ENCODE results near the gene RNF224. TPM values are rescaled to one million over a fixed set of nuclear protein-coding genes. Genes with fewer than 3 reads are reported as not detected.

RNF224 gene
- total and polyA plus RNA-seq, 2 of the 13 experiments (the other 11 are each of a cell fraction or from before 2014, with no cell fraction given), result 0.09 TPM; not detected in 1

DNA sequence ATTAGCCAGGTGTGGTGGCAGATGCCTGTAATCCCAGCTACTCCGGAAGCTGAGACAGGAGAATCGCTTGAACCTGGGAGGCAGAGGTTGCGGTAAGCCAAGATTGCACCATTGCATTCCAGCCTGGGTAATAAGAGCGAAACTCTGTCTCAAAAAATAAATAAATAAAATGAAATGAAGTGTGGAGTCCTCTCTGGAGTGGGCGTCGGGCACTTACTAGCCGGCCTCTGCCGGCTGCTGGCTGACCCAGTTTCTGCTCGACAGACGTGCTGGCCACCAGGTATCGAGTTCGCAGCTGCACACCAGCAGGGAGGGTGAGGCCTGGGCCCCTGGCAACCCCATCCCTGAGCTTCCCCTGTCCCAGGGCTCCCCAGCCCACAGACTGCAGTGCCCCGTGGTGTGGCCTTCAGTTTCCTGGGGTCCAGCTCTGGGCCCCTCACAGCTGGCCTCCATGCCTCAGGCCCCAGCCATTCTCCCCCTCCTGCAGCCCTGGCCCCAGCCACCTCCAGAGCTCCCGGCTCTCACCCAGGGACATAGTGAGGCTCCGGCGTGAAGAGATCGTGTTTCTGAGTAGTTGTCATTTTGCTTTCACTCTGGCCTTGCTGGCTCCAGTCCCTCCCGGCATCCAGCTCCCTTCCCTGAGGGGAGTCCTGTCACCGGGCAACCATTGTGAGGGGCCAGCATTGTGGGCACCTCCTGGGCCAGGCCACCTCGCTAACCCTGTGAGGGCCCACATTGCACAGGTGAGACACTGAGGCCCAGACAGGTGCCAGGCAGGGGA is 20.0 kb downstream of the RNF224 start:
- 5% methylated on average over 15 of the region's 20 CpGs for WGBS (ENCODE audit: low lambda C conversion rate)
- CTCF ChIA-PET (ENCODE audit: low intra/inter-chr PET ratio, low total read pairs), result interaction anchor here (1.1 kb wide), 1 partner anchor 11 kb away, joined by 3 read pairs; no protein-coding TSS in a partner anchor
- H3K4me1 ChIP-seq (ENCODE audit: insufficient read depth, low read length), result peaks cover 86% of the 10 kb centered on the region
- TF ChIP-seq ZNF30 (CRISPR knock-in tag; IDR thresholded peaks at IDR 0.05), result no peak
- TF ChIP-seq POLR2AphosphoS2 (IDR thresholded peaks at IDR 0.05; ENCODE audit: low read depth, low read length), result no peak
- no peak for TF ChIP-seq HNRNPL (IDR thresholded peaks at IDR 0.05; ENCODE audit: low read depth, low read length)
- TF ChIP-seq, protein P1, sequence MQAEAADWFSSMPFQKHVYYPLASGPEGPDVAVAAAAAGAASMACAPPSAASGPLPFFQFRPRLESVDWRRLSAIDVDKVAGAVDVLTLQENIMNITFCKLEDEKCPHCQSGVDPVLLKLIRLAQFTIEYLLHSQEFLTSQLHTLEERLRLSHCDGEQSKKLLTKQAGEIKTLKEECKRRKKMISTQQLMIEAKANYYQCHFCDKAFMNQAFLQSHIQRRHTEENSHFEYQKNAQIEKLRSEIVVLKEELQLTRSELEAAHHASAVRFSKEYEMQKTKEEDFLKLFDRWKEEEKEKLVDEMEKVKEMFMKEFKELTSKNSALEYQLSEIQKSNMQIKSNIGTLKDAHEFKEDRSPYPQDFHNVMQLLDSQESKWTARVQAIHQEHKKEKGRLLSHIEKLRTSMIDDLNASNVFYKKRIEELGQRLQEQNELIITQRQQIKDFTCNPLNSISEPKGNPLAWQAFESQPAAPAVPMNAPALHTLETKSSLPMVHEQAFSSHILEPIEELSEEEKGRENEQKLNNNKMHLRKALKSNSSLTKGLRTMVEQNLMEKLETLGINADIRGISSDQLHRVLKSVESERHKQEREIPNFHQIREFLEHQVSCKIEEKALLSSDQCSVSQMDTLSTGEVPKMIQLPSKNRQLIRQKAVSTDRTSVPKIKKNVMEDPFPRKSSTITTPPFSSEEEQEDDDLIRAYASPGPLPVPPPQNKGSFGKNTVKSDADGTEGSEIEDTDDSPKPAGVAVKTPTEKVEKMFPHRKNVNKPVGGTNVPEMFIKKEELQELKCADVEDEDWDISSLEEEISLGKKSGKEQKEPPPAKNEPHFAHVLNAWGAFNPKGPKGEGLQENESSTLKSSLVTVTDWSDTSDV (CRISPR knock-in tag; IDR thresholded peaks at IDR 0.05), result no peak
- no peak for TF ChIP-seq MZF1 (CRISPR knock-in tag; IDR thresholded peaks at IDR 0.05; ENCODE audit: borderline replicate concordance)
- TF ChIP-seq ZNF773 (CRISPR knock-in tag; IDR thresholded peaks at IDR 0.05; ENCODE audit: borderline replicate concordance), result no peak
- TF ChIP-seq, protein P2, sequence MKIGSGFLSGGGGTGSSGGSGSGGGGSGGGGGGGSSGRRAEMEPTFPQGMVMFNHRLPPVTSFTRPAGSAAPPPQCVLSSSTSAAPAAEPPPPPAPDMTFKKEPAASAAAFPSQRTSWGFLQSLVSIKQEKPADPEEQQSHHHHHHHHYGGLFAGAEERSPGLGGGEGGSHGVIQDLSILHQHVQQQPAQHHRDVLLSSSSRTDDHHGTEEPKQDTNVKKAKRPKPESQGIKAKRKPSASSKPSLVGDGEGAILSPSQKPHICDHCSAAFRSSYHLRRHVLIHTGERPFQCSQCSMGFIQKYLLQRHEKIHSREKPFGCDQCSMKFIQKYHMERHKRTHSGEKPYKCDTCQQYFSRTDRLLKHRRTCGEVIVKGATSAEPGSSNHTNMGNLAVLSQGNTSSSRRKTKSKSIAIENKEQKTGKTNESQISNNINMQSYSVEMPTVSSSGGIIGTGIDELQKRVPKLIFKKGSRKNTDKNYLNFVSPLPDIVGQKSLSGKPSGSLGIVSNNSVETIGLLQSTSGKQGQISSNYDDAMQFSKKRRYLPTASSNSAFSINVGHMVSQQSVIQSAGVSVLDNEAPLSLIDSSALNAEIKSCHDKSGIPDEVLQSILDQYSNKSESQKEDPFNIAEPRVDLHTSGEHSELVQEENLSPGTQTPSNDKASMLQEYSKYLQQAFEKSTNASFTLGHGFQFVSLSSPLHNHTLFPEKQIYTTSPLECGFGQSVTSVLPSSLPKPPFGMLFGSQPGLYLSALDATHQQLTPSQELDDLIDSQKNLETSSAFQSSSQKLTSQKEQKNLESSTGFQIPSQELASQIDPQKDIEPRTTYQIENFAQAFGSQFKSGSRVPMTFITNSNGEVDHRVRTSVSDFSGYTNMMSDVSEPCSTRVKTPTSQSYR (CRISPR knock-in tag; IDR thresholded peaks at IDR 0.05; ENCODE audit: borderline replicate concordance), result no peak
- no peak for TF ChIP-seq KDM3A (CRISPR knock-in tag; IDR thresholded peaks at IDR 0.05; ENCODE audit: low read depth)
- no peak for TF ChIP-seq RXRA (CRISPR knock-in tag; IDR thresholded peaks at IDR 0.05)
- TF ChIP-seq ZNF766 (CRISPR knock-in tag; IDR thresholded peaks at IDR 0.05; ENCODE audit: borderline replicate concordance), result no peak
- TF ChIP-seq, protein P3, sequence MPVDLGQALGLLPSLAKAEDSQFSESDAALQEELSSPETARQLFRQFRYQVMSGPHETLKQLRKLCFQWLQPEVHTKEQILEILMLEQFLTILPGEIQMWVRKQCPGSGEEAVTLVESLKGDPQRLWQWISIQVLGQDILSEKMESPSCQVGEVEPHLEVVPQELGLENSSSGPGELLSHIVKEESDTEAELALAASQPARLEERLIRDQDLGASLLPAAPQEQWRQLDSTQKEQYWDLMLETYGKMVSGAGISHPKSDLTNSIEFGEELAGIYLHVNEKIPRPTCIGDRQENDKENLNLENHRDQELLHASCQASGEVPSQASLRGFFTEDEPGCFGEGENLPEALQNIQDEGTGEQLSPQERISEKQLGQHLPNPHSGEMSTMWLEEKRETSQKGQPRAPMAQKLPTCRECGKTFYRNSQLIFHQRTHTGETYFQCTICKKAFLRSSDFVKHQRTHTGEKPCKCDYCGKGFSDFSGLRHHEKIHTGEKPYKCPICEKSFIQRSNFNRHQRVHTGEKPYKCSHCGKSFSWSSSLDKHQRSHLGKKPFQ (CRISPR knock-in tag; IDR thresholded peaks at IDR 0.05; ENCODE audit: insufficient replicate concordance), result no peak
- no peak for TF ChIP-seq ZNF619 (CRISPR knock-in tag; IDR thresholded peaks at IDR 0.05)
- no peak for TF ChIP-seq ATRX (CRISPR knock-in tag; IDR thresholded peaks at IDR 0.05; ENCODE audit: borderline replicate concordance)
- TF ChIP-seq NKX3-1 (CRISPR knock-in tag; IDR thresholded peaks at IDR 0.05), result no peak
- TF ChIP-seq CHD4 (IDR thresholded peaks at IDR 0.05; ENCODE audit: borderline replicate concordance, low read length), result no peak
- no peak for TF ChIP-seq ZSCAN20 (CRISPR knock-in tag; IDR thresholded peaks at IDR 0.05; ENCODE audit: borderline replicate concordance)
- no peak for TF ChIP-seq TEAD2 (CRISPR knock-in tag; IDR thresholded peaks at IDR 0.05)

More for the DNA sequence above, 20.0 kb downstream of the RNF224 start:
- Histone ChIP-seq H3K79me2 (ENCODE audit: insufficient read depth, low read length) (peaks cover 16% of the 10 kb centered on the region), H3K4me3 (replicated peaks in 1 of 3; ENCODE audit: insufficient read depth in 1 of 3, low read depth in 2 of 3, low read length in 3 of 3) (peak overlapping the region; percentile 7 to 64 (median 18); a peak in 2 of 6 replicates), H3K9me3 (ENCODE audit: low read length) (no peaks in the 10 kb centered on the region), H3K36me3 (replicated peaks in 1 of 2; ENCODE audit: control insufficient read depth in 1 of 2, insufficient read depth in 2 of 2, low read length in 2 of 2) (peaks cover 4 to 13% of the 10 kb centered on the region in 2 experiments; a peak in 4 of 5 replicates), H3K27me3 (ENCODE audit: control insufficient read depth in 1 of 2, insufficient read depth in 2 of 2, low read length in 2 of 2) (peaks cover 2 to 9% of the 10 kb centered on the region in 2 experiments; a peak in 2 of 5 replicates), H3K27ac (ENCODE audit: extremely low read length, insufficient read depth, low read length) (no peak overlapping the region), H2AFZ (ENCODE audit: low read length) (no peak overlapping the region), H3K9ac (ENCODE audit: insufficient read depth, low read depth, low read length) (peak overlapping the region; percentile 7; the same call in 1 of the 2 replicates), H4K20me1 (ENCODE audit: insufficient read depth, low read length) (peaks cover 19% of the 10 kb centered on the region), H3K4me2 (ENCODE audit: low read depth, low read length) (peak overlapping the region; percentile 87)
- POLR2A ChIA-PET, result interaction anchor here (0.5 to 1.3 kb wide), 4 partner anchors 30 to 96 kb away, joined by 3 to 8 read pairs (median 4); partner anchors contain the start of genes TOR4A and TPRN
- FAIRE-seq (no peak), DNase-seq (ENCODE audit: low spot score) (no peak), ATAC-seq (peak; percentile 2; the same call in 2 of the 3 replicates)
- no TSS peak for BruUV-seq (replicated peaks)
- in situ Hi-C loops (cut with HindIII; ENCODE audit: extremely low pct_ligation_motif_present, low pct_unique_long_range_greater_than_20kb) (no loop called here), intact Hi-C loops (cut with micrococcal nuclease; ENCODE audit: unreplicated experiment) (no loop called here)
